ENCODE data around the gene INSM1.

GRCh38 chr20:20366551-20366875 lies 1.4 kb upstream of the INSM1 start:
- TF ChIP-seq ZBTB33 (IDR thresholded peaks at IDR 0.05; ENCODE audit: borderline replicate concordance, low read depth) (no peak), CTCF (IDR thresholded peaks at IDR 0.05) (no peak), MAX (IDR thresholded peaks at IDR 0.05; ENCODE audit: low read depth) (no peak), GABPA (IDR thresholded peaks at IDR 0.05; ENCODE audit: low read depth) (no peak)

Data from SK-N-SH (cell line).